LNCaP clone FGC (cell line): ENCODE data around the gene OR9I1.

Source experiments
- DNase-seq: peaks from one replicate; pipeline ENCODE4 v3.0.0-alpha.2; 2011; ENCODE audit warnings: low read depth
- H3K4me3 ChIP-seq: 2 replicates; pipeline ENCODE4 v1.5.1; 2011; ENCODE audit warnings: mild to moderate bottlenecking, low read depth, low read length, control low read depth
- TF ChIP-seq, protein P1 (sequence below): IDR thresholded peaks from 2 replicates; pipeline ENCODE4 v1.5.1; 2012; ENCODE audit warnings: mild to moderate bottlenecking; ENCODE audit not compliant: control insufficient read depth, insufficient read depth; ENCODE audit errors: extremely low read depth

The OR9I1 gene, protein sequence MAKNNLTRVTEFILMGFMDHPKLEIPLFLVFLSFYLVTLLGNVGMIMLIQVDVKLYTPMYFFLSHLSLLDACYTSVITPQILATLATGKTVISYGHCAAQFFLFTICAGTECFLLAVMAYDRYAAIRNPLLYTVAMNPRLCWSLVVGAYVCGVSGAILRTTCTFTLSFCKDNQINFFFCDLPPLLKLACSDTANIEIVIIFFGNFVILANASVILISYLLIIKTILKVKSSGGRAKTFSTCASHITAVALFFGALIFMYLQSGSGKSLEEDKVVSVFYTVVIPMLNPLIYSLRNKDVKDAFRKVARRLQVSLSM

DNA sequence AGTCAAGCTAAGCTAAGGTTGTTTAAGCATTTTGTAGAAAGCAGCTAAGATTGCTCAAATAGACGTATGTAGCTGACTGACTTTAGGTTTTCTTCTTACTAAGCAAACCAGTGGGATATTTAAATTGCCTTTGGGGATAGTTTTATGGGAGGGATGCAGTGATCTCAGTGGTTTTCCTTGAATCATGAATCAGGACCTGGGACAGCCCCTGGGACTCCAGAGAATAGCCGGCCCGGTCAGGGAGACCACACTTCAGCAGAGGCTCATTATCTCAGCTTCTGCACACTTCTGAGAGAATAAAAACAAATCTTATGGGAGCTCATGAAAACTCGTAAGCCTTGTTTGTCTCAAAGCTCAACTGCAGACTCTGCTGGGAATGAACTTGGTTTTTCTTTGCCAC is at the start of gene OR9I1:
Gene OR9I1, minus strand, starts transcription at position 62 of the 400 bp plus-strand sequence. CDS start 6,086 bp downstream, outside the sequence.
- no peak within 1 kb of the TSS for H3K4me3 ChIP-seq
- TF ChIP-seq, protein P1, sequence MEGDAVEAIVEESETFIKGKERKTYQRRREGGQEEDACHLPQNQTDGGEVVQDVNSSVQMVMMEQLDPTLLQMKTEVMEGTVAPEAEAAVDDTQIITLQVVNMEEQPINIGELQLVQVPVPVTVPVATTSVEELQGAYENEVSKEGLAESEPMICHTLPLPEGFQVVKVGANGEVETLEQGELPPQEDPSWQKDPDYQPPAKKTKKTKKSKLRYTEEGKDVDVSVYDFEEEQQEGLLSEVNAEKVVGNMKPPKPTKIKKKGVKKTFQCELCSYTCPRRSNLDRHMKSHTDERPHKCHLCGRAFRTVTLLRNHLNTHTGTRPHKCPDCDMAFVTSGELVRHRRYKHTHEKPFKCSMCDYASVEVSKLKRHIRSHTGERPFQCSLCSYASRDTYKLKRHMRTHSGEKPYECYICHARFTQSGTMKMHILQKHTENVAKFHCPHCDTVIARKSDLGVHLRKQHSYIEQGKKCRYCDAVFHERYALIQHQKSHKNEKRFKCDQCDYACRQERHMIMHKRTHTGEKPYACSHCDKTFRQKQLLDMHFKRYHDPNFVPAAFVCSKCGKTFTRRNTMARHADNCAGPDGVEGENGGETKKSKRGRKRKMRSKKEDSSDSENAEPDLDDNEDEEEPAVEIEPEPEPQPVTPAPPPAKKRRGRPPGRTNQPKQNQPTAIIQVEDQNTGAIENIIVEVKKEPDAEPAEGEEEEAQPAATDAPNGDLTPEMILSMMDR, result no peak
- no peak for DNase-seq

DNA sequence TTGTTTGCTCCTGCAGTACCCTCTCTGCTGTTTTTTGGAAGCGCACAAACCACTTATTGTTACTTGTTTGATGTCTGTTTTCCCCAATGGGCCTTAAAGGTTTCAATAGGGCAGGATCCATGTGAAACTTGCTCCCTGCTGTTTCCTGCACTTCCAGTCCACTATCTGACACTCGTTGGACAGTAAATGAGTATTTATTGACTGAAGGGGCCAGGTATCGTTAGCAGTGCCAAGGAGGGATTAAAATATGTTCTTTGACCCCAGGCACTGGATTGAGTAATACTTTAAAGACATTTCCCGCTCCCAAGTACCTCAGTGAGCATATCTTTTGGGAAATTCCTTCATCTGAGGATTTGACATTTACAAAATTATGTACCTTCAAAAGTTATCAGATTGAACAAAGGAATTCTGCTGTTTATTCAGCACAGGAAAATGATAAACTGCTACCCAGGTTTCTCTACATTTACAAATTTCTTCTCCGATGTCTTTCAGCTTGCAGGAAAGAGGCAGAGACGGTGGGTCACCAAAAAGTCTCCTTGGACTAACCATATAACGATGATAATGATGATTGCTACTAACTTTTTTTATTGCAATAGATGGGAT is 40.3 kb upstream of the OR9I1 start:
- DNase-seq, result peak; percentile 40
- TF ChIP-seq, protein P1, result no peak
- no peak overlapping the region for H3K4me3 ChIP-seq

DNA sequence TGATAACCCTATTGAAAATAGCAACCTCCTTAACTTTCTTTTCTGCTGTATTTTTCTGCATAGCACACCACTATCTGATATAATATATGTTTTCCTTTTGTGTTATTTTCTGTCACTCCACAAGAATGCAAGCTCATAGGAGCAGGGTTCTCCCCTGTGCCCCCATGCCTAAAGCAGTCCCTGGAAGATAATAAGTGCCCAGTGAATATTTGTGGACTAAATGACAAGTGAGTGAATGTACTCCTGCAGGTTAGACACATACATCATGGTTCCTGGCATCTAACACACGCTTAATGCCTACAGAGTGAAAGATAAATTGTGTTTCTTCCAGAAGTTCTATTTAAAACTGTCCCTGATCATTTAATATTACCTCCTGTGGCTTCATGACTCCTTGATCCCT is 39.7 kb upstream of the OR9I1 start:
- no peak for DNase-seq
- no peak overlapping the region for H3K4me3 ChIP-seq
- TF ChIP-seq, protein P1, result no peak

DNA sequence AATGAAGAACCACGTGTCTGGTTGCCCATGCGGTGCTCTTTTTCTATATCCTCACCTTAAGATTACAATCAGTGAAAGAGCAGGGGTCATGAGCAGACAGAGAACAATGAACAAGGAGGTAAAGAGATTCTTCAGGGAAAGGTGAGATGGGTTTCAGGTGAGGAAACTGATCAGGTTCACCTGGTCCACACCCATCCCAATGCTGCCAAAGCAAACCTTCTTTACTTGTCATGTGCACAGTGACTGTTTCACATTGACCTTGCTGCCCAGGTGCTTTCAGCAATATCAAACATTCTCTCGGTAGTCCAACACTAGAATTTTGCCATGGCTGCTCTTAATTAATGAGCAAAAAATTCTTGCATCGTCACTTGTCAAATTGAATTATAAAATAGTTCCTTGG is 39.1 kb upstream of the OR9I1 start:
- H3K4me3 ChIP-seq, result no peak overlapping the region
- DNase-seq, result no peak
- TF ChIP-seq, protein P1, result no peak

DNA sequence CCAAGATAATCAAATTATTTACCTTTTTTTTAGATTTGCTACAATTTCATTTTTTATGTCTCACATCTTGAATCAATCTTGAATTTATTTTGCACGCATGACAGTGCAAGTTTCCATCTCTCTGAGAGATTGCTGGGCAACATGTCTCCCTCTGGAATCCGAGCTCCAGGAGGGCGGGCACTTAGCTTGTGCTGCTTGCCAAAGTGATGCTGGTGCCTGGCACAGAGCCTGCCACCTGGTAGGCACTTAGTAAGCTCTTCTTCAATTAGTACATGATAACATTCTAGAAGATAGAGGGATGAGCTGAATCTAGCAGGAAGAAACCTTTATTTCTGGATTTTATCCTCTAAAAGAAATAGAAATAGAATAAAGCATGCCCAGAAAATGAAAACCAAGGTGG is 27.5 kb upstream of the OR9I1 start:
- no peak for DNase-seq
- H3K4me3 ChIP-seq, result no peak overlapping the region
- TF ChIP-seq, protein P1, result no peak

DNA sequence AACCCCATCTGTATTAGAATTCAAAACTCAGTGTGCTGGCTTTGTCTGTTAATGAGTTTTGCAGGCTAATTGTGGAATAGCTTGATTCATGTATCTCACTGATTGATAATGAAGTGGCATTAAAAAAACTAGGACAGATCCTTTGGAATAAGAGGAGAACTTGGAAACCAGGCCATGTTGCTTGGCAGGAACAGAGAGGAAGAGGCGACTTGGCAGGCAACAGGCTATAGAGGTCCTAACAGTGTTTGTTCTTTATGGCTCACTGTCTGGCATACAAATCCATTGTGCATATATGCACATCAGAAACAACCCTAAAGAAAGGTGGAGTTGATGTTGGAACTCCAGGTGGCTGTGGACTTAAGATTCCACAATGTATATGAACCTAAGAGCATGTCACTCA is 17.4 kb upstream of the OR9I1 start:
- peak; percentile 81 for DNase-seq
- no peak overlapping the region for H3K4me3 ChIP-seq
- TF ChIP-seq, protein P1, result no peak
